ENCODE data around the gene NEIL1.

The NEIL1 gene

DNA sequence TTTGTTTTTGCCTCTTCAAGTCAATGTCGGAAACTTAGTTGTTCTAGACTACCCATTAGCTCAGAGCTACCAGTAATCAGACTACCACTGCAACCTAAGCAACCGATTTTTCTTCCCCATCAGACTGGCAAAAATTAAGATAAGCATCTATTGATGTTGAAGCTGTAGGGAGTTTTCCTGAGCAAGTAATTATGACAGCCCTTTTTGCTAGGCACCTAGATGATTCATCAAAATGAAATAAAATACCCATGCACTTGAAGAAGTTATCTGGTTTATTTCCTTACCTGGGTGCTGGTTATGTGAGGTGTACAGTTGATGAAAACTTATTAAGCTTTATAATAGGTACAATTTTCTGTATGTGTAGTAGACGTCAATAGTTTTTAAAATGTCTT lies 11.5 kb upstream of the NEIL1 start:
- no peak overlapping the region for H3K27ac ChIP-seq (ENCODE audit: low read depth, low read length)
- no peaks in the 10 kb centered on the region for H4K20me1 ChIP-seq (ENCODE audit: control insufficient read depth, insufficient read depth, low read depth, low read length)
- peak overlapping the region; percentile 82 for H3K4me3 ChIP-seq (ENCODE audit: low read length)

GRCh38 chr15:75335705-75336355 lies 11.0 kb upstream of the NEIL1 start, which contains the start of gene COMMD4:
Gene COMMD4, plus strand, starts transcription at chr15:75336063. Its CDS starts 27 bp downstream, at chr15:75336090.
- Histone ChIP-seq H3K4me3 (ENCODE audit: low read length) (peak within 1 kb of the TSS; percentile 82), H3F3A (ENCODE audit: control insufficient read depth, insufficient read depth) (peaks cover 4% of the 10 kb centered on the region; the same call in 1 of the 2 replicates), H3K27ac (ENCODE audit: low read depth, low read length) (no peak within 1 kb of the TSS), H3K4me2 (ENCODE audit: low read length) (peak within 1 kb of the TSS; percentile 88), H3K9me3 (ENCODE audit: control insufficient read depth, insufficient read depth, low read length) (no peaks in the 10 kb centered on the region), H3K4me1 (ENCODE audit: control insufficient read depth, low read length) (peaks cover 14% of the 10 kb centered on the region), H3K27me3 (ENCODE audit: control insufficient read depth, low read length) (no peaks in the 10 kb centered on the region), H3K36me3 (ENCODE audit: control insufficient read depth, low read length) (no peaks in the 10 kb centered on the region; the same call in 1 of the 2 replicates), H3K9me2 (replicated peaks; ENCODE audit: control insufficient read depth, low read length) (no peaks in the 10 kb centered on the region), H4K20me1 (ENCODE audit: control insufficient read depth, insufficient read depth, low read depth, low read length) (no peaks in the 10 kb centered on the region), H3K79me2 (ENCODE audit: control insufficient read depth, low read length) (peaks cover 9% of the 10 kb centered on the region)
- TF ChIP-seq, protein P1, sequence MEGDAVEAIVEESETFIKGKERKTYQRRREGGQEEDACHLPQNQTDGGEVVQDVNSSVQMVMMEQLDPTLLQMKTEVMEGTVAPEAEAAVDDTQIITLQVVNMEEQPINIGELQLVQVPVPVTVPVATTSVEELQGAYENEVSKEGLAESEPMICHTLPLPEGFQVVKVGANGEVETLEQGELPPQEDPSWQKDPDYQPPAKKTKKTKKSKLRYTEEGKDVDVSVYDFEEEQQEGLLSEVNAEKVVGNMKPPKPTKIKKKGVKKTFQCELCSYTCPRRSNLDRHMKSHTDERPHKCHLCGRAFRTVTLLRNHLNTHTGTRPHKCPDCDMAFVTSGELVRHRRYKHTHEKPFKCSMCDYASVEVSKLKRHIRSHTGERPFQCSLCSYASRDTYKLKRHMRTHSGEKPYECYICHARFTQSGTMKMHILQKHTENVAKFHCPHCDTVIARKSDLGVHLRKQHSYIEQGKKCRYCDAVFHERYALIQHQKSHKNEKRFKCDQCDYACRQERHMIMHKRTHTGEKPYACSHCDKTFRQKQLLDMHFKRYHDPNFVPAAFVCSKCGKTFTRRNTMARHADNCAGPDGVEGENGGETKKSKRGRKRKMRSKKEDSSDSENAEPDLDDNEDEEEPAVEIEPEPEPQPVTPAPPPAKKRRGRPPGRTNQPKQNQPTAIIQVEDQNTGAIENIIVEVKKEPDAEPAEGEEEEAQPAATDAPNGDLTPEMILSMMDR (IDR thresholded peaks at IDR 0.05; ENCODE audit: low read depth, low read length, poor library complexity, severe bottlenecking), result no peak
- no peak for TF ChIP-seq EZH2phosphoT487 (IDR thresholded peaks at IDR 0.05; ENCODE audit: borderline replicate concordance, low read length)

More for the DNA sequence above, 11.5 kb upstream of the NEIL1 start:
- no peaks in the 10 kb centered on the region for H3K27me3 ChIP-seq (ENCODE audit: control insufficient read depth, low read length)
- peaks cover 4% of the 10 kb centered on the region; the same call in 1 of the 2 replicates for H3F3A ChIP-seq (ENCODE audit: control insufficient read depth, insufficient read depth)
- H3K36me3 ChIP-seq (ENCODE audit: control insufficient read depth, low read length), result no peaks in the 10 kb centered on the region; the same call in 1 of the 2 replicates
- H3K79me2 ChIP-seq (ENCODE audit: control insufficient read depth, low read length), result peaks cover 9% of the 10 kb centered on the region
- H3K9me2 ChIP-seq (replicated peaks; ENCODE audit: control insufficient read depth, low read length), result no peaks in the 10 kb centered on the region
- H3K4me1 ChIP-seq (ENCODE audit: control insufficient read depth, low read length), result peaks cover 14% of the 10 kb centered on the region
- no peaks in the 10 kb centered on the region for H3K9me3 ChIP-seq (ENCODE audit: control insufficient read depth, insufficient read depth, low read length)
- H3K4me2 ChIP-seq (ENCODE audit: low read length), result peak overlapping the region; percentile 88
- TF ChIP-seq, protein P1 (IDR thresholded peaks at IDR 0.05; ENCODE audit: low read depth, low read length, poor library complexity, severe bottlenecking), result no peak
- TF ChIP-seq EZH2phosphoT487 (IDR thresholded peaks at IDR 0.05; ENCODE audit: borderline replicate concordance, low read length), result no peak

DNA sequence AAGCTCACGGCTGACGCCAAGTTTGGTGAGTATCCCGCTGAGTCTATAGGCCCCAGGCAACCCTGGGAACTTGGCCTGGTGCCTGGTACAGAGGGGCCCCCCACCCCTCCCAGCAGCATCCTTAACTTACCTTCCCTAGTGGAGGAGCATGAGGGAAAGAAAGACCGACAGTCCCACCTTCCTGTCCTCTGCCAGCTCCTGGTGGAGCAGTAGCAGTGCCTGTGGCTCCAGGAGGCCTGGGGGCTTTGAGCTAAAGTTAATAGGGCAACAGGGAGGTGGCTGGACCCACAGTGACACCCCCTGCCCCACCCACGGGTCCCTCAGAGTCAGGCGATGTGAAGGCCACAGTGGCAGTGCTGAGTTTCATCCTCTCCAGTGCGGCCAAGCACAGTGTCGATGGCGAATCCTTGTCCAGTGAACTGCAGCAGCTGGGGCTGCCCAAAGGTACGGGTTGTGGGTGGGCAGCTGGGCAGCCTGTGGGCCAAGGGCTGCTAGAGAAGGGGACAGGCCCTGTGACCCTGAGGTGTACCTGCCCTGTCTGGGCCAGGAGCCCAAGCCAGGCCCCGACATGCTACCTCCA lies 8.1 kb upstream of the NEIL1 start:
- Histone ChIP-seq H3K4me3 (ENCODE audit: low read length) (no peak overlapping the region), H3K79me2 (ENCODE audit: control insufficient read depth, low read length) (peaks cover 9% of the 10 kb centered on the region), H3K4me2 (ENCODE audit: low read length) (no peak overlapping the region), H3K4me1 (ENCODE audit: control insufficient read depth, low read length) (peaks cover 16% of the 10 kb centered on the region), H3F3A (ENCODE audit: control insufficient read depth, insufficient read depth) (peaks cover 9% of the 10 kb centered on the region), H3K27me3 (ENCODE audit: control insufficient read depth, low read length) (no peaks in the 10 kb centered on the region), H4K20me1 (ENCODE audit: control insufficient read depth, insufficient read depth, low read depth, low read length) (no peaks in the 10 kb centered on the region), H3K36me3 (ENCODE audit: control insufficient read depth, low read length) (no peaks in the 10 kb centered on the region; the same call in 1 of the 2 replicates), H3K9me2 (replicated peaks; ENCODE audit: control insufficient read depth, low read length) (no peaks in the 10 kb centered on the region), H3K27ac (ENCODE audit: low read depth, low read length) (no peak overlapping the region), H3K9me3 (ENCODE audit: control insufficient read depth, insufficient read depth, low read length) (no peaks in the 10 kb centered on the region)
- TF ChIP-seq, protein P1 (IDR thresholded peaks at IDR 0.05; ENCODE audit: low read depth, low read length, poor library complexity, severe bottlenecking), result no peak
- TF ChIP-seq EZH2phosphoT487 (IDR thresholded peaks at IDR 0.05; ENCODE audit: borderline replicate concordance, low read length), result no peak

All from DOHH2 (cell line).